CD4-positive, alpha-beta T cell treated with Interleukin-6 at 100 ng/mL for 8 hours (primary cell): ENCODE data around the gene KAT6B.

Experiments
- DNase-seq: peaks from one replicate; pipeline ENCODE4 v3.0.0-alpha.2; 2020; ENCODE audit warnings: mixed read lengths, low spot score

The KAT6B gene

DNA sequence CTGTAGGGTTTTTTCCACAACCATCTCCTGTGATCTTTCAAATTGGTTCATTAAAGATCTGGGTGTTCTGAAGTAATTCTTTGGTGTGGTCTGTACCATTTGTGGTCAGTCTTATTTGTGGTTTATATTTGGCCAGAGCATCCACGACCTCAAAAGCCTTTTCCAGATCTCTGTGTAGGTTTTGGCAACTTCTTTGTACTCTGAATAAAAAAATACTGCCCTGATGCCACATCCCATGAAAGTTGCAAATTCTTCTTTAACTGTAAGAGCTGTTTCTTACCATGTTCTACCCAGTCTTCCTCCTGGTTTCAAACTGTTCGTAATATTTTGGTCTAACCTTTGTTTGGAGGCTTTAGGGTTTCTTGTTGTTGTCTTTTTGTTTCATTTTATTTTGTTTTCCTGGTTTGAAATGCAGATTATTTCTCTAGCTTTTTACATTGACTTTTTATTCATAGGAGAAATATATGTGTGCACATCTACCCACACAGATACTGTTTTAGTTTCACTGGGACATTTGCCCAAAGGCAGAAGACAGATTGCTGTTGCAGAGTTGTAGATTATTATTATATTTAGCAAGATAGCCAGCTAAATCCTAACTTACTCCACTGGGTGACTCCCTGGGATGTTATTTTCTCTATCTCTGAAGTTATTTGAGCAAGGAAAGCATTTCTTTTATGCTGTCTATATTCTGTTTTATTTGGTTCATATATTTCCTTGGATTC, 161.8 kb downstream of the KAT6B start:
- no peak for DNase-seq

DNA sequence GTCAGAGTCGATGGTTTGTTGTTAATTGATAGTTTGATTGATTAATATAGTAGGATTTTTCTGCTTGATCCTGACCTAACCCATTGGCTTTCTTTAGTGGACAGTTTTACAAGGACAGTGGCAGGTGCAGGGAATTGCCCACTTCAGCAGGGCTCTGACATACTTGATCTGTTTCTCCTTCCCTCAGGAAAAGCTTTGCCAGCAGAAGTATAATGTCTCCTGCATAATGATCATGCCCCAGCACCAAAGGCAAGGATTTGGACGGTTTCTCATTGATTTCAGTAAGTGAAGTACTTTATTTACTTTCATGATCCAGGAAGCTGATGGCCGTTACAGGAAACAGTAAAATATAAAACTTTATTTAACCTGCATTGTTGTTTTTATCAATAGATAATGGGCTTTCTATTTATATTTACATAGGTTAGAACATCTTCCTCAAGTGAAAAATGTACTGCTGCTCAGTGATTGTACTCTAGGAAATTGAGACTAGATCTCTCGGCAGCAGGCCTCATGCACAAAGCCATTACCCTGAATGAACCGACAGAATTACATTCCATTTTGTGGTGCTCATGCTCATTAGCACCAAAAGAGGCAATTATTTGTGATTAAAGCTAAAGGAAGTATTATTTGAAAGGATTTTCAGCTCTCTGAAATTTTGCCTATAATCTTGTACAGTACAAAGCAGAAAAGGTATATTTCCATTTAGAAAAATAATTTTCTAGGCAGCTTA, 162.6 kb downstream of the KAT6B start:
- DNase-seq = no peak

DNA sequence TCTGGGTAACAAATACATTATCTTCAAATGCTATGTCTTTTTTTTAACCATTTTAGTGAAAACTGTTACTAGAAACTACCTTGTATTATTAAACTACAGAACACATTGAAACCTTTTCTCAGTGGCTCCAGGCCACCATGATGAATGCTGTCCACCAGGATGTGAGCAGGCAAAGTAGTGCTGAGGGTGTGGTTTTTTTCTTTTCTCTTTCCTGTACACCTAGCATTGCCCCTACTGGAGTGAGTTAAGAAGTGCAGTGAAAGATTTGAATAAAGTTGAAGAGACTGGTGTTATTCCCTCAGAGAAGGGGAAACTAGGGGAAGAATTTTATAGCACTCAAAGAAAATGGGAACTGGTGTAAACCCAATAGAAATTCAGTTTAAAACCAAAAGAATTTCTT, 165.0 kb downstream of the KAT6B start:
- peak; percentile 12 for DNase-seq

DNA sequence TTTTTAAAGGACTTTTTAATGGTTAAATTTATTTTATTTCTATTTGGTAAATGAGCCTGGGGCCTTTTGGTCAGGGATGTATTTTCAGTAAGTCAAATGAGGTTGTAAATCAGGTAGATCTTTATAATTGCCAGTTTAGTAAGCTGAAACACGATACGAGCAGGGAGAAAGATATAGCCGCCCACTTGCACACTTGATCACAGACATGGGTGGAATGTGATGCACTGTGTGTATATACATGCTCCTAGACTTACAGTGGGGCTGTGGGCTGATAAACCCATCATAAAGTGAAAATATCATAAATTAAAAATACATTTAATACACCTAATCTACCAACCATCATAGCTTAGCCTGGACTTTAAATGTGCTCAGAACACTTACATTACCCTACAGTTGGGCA, 165.7 kb downstream of the KAT6B start:
- DNase-seq = no peak

DNA sequence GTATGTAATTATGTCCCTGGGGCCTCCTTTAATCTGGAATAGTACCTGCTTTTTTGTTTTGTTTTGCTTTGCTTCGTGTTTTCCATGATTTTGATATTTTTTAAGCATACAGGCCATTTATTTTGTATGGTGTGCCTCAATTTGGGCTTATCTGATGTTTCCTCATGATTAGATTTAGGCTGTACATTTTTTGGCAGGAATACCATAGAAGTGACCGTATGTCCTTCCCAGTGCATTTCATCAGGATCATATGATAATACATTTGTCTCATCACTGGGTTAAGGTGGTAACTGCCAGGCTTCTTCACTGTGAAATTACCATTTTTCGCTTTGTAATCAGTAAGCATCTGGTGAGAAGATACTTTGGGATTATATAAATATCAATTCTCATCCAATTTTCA, 167.2 kb downstream of the KAT6B start:
- DNase-seq = no peak

DNA sequence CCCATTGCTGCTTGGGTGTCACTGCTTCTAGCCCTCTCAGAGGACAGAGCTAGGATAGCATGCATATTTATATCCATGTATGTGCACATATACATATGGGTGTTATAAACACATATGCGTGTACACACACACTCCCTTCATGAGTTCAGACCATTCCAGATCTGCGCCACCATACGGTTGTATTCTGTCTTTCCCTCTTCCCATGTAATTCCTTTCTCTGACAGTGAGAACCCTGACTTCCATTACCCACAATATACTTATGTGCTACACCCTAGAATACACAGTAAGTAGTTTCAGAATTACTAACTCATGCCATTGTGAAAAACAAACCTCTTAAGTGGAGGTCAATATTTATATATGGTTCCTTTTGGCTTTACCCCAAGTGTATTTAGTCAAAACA, 168.5 kb downstream of the KAT6B start:
- DNase-seq = no peak

DNA sequence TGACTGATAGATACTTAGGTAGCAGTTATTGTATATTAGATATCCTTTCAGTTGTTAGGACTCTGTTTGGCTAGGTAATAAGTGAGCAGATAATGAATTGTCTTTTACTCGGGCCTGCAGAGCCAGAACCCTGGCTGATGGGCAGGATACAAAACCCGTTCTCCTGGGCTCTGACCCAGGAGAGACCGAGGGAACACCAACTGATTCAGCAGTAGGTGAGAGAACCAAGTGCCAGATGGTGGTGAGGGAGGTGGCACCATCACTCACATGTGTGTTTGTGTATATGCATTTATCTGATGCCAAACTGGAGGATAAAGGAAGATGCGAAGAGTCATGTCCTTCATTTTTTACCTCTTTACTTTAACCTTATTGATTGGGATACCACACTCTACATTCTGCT, 169.4 kb downstream of the KAT6B start:
- DNase-seq = no peak

DNA sequence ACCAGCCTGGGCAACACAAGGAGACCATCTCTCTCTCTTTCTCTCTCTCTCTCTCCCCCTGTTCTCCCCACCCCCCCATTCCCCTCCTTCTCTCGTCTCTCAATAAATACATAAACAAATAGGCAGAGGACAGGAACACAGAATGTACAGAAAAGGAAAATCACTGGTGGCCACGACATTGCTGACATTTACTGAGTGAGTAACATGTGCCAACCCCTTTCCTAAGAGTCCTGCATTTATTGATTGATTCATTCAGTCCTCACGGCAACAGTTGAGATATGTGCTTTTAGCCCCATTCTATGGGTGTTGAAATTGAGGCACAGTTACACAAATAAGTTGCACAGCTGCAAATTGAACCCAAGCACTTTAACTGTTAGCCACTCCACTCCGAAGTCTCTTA, 170.8 kb downstream of the KAT6B start:
- DNase-seq = no peak

DNA sequence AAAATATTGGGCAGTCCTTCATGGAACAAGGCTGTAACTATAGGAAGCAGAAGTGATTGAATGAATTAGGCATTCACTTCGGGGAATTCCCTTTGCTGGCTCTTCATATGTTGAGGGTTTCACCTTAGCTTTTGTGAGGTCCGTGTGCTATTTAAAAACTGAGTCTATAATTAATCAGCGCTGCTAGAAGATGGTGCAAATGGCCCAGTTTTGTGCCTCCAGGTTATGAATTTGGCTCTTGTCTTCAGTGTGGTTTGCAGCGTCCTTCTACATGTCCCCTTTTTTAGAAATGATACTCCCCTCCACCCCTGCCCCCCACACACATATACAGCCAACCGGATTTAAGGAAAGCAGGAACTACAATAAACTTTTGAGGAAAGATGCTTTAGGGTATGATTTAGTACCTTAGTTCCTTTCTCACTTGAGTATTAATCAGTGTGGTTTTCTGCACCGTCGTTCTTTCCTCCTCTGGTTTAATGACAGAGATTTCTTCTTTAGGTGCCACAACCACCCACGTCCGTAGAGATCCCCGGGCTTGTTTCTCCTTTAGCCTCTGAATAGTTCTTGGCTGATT, 174.4 kb downstream of the KAT6B start:
- DNase-seq = no peak

DNA sequence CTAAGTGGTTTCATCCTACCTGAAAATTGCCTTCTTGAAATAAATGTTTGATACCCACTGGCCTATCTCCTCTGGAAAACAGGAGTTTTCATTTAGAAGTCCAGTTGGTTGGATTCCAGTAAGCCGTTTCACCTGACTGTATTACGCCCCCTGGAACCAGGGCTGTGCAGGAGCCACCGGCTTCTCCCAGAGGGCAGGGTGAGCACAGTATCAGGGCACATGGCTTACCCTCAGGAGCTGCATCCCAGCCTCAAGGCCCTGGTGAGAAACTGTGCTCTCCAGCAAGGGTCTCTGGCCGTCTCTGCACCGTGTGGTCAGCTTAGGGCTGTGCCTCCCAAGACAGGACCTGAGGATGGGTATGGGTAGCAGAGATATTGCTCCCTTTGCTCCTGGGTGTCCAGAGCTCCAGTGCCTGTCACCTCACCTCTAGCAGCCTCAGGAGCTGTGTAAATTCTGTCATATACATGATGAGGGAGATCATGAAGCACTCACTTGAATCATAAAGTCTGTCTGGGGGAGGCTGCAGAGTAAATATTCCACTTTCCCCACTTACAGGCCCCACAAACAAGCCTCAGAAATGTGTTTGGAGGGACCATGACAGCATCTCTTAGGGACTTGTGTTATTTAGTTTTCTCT, 175.4 kb downstream of the KAT6B start:
- no peak for DNase-seq

DNA sequence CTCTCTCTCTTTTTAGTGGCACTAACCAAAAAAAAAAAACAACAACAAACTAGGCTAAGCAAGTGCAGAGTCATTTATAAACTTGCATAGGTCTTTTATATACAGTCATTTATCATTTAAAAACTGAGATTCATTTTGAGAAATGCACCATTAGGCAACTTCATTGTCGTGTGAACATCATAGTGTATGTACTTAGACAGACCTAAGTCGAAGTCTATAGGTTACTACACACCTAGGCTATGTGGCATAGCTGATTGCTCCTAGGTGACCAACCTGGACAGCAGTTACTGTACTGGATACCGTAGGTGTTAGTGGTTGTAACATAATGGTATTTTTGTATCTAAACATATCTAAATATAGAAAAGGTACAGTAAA, 175.9 kb downstream of the KAT6B start:
- no peak for DNase-seq

DNA sequence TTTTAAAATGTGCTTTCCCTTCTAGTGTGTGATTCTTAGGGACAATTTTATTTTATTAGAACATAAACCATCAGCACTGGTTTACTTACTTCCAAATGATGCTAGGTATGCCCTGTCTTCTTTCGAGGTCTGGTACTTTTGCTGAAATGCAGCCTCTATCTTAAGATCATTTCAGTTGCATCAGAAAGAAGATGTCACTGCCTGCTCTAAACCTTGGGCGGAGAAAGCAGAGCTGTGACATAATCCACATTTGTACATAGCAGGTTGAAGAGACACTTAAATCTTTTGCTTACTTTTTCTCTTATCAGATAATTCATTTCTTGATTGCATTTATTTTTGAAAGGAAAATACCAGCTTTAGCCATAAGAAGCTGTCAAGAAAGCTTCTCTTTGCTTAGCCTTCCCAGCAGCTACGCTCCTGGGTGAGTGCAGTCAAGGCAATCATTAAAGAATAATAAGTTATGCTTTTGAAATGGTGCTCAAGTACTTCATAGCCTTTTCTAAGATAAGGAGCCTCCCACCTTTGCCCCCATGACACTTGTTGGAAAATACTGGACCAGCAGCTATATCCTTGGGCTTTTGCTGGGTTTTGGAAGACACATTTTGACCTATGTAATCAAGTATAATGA, 176.7 kb downstream of the KAT6B start:
- DNase-seq = no peak

DNA sequence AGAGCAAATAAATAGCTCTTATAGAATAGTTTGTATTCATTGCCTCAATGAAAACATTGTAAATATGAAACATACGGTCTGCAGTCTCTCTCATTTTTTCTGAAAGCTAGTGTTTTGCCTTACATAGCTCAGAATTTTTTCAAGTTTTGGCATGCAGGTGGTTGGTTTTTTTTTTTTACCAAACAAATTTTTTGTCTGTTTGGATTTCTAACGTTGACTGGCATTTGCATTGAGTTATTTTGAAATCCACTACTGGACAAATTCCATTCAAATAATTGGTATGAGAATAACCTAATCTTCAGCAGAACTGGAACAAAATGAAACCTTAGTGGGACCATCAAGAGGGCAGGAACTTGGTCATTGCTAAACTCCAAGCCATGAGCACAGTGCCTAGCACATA, 177.5 kb downstream of the KAT6B start:
- no peak for DNase-seq

DNA sequence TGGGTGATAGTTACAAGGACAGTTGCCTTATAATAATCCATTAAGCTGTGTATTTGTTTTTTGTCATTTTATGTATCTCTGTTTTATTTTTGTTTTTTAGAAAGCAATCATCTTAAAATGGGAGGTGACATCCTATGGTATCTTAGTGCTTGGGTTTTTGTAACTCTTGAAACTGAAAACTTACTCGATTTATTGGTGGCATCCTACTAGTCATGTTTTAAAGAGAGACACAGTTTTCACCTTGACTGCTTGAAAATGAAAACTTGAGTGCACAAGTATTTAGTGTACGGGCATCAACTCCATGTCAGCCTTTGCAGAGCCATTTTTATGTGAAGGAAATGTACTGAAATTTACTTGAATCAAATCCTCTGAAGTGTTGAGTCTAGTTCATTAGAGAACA, 181.2 kb downstream of the KAT6B start:
- DNase-seq = no peak

DNA sequence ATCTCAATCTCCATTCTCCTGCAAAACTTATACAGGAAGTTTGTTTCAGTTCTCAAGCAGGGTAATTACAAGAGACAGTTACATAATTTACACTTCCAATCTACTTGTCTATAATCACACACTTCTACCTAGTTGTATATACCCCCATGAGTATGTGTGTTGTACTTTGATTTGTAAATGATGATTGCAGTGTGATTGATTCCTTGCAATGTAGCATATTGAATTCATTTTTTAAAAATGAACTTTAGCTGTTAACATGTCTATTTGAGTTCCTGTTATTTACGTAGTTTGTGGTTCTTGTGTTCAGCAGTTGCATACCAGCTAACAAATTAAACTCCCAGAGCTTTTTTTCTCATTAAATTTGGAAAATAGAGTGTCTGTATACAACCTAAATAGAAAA, 182.6 kb downstream of the KAT6B start:
- no peak for DNase-seq

DNA sequence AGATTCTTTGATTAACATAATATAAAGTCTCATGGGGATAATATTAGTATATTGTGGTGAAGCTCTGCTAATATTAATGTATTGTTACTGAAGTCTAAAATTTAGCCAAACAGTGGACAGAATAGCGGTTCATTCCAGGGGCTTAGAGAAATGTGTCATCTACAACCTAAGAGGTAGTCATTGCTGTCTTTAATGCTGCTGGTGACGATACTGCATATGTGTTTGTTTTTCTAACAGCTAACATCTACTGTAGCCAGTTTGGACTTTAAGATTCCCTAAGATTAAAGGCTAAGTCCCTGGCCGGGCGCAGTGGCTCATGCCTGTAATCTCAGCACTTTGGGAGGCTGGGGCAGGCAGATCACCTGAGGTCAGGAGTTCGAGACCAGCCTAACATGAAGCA, 183.0 kb downstream of the KAT6B start:
- DNase-seq = no peak

DNA sequence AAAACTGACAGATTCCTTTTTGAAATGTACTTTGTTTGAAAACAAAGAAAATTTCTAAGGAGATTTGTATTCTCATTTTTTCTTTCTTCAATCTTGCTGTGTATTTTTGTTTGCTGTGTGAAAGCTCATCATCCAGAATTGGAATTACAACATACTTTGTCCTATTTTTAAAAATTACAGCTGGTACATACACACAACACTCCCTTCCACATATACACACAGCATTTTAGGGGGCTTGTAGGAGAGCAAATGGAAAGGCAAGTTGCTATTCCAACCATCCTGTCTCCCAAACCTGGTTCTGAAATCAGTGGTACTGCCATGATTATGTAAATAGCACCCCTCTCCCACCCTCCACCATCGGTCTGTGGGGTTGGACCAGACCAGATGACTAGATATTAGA, 184.0 kb downstream of the KAT6B start:
- no peak for DNase-seq

DNA sequence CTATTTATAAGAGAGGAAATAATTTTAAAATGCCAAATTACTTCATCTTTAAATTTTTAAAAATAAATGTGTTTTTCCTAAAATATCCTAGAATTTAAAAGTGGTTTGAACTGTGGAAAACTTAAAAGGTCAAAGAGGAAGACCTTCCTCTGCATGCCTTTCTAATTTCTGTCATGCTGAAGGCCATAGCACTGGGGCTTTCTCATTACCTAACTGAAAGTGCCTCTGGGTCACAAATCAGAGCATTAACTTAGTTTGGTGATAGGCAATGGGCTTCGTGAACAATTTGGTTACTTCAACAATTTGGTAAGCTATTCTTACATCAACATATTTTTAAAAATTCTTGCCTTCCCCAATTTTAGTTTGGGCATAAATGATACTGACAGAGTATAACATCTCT, 184.8 kb downstream of the KAT6B start:
- no peak for DNase-seq

DNA sequence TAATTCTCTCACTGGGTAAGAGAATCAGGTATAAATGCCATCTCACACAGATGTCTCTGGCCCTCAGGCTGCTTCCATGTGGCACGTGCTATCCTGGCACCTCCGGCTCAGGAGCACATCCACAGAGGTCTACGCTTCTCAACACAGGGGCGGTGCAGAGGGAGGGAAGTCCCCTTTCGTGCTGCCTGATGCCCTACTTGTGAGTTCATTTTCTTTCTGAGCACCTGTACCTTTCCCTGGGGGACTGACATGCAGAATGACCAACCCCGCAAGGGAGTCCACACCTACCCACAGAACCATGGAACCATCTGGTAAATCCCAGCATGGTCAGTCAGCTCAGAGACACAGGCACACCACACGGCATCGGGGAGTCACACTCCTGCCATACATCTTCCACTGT, 186.1 kb downstream of the KAT6B start:
- no peak for DNase-seq

DNA sequence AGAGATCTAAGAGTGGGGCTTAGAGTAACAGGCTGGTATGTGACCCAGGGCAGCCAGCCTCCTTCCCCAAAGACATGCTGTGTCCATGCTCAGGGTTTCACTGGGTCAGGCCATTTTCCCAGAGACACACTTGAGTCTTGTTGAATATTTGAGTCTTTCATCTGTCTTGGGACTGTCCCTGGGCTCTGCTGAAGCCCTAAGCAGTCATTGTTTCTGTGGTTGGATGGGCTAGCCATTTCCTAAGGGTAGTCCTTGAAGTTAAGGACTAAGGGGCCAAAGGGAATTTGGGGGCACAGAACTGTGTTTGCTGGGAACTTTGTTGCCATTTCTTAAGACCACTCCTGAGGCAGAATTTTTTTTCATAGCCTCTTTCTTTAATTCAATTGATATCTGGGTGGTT, 186.6 kb downstream of the KAT6B start:
- DNase-seq = no peak

DNA sequence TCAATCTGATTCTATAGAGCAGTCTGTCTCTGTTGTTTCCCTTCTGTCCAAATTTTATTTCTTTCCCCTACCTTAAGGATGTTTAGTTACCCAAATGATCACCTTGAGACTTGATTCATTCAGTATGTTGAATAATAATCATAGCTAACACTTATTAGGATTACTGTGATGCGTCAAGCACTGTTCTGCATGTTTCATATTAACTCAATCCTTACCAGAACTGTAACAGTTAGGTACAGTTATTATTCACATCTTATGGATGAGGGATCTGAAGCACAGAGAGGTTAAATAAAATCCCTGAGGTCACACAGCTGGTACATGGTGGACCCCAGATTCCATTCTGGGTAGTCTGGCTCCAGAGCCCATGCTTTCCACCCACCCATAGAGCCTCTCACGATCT, 187.1 kb downstream of the KAT6B start:
- no peak for DNase-seq

DNA sequence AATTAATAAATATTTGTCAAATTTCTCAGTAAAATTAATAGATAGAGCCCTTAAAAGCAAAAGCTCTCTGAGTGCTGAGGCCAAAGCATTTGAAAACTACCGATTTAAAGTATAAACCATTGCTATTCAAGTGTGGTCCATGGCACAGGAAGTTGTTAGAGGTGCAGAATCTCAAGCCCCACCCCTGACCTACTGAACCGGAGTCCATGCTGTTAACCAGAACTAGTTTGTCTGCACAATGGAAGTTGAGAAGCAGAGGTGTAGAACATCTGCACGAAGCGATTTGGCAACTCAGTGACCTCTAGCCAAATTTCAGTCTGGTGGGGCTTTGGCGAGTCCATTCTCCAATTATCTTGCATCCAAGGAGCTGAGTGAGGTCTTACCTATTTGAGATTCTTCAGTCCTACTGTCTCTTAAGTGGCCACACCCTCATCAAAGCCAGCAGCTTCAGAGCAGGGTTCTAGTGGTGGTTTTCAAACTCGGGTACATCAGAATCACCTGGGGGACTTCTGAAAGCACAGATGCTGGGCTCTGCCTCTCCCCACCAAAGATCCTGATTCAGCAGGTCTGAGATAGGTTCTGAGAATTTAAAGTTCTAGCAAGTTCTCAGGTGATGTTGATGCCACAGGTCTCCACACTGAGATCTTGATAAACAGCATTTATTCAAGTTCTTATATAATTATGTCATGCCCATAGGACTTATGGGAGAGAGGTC, 188.3 kb downstream of the KAT6B start:
- DNase-seq = peak; percentile 39
